C4-2B (cell line): ENCODE results near the gene RAC3.

ENCODE experiments used
- ZFX ChIP-seq: fragments of 450-650 bp; IDR thresholded peaks from 2 replicates; pipeline ENCODE4 v1.6.1; 2017
- TF ChIP-seq, protein P1 (sequence below): fragments of 450-650 bp; conservative IDR thresholded peaks from 2 replicates; pipeline ENCODE4 v1.5.1; 2017; ENCODE audit warnings: mild to moderate bottlenecking

DNA sequence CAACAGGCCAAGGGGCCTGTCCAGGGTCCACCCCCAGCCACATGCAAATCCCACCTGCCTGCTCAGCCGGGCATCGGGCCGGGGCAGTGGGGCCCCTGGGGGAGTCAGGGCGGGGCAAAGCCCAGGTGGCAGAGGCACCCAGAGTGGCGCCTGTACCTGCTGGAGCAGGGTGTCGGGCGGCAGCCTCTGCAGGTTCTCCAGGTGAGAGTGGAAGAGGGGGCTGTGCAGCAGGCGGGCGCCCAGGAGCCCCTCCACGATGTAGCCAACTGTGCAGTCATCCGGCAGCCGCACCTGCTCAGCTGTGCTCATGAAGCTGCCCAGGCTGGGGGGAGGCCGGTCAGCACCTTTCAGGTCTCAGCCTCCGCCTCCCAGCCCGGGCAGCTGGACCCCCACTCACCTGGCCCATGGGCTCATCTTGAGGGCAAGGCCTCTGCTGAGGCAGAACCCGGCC is 18.1 kb downstream of the RAC3 start:
- TF ChIP-seq, protein P1, sequence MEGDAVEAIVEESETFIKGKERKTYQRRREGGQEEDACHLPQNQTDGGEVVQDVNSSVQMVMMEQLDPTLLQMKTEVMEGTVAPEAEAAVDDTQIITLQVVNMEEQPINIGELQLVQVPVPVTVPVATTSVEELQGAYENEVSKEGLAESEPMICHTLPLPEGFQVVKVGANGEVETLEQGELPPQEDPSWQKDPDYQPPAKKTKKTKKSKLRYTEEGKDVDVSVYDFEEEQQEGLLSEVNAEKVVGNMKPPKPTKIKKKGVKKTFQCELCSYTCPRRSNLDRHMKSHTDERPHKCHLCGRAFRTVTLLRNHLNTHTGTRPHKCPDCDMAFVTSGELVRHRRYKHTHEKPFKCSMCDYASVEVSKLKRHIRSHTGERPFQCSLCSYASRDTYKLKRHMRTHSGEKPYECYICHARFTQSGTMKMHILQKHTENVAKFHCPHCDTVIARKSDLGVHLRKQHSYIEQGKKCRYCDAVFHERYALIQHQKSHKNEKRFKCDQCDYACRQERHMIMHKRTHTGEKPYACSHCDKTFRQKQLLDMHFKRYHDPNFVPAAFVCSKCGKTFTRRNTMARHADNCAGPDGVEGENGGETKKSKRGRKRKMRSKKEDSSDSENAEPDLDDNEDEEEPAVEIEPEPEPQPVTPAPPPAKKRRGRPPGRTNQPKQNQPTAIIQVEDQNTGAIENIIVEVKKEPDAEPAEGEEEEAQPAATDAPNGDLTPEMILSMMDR, result no peak
- TF ChIP-seq ZFX, result no peak
